Left lung (tissue), 10 donors: ENCODE data around the gene EPX. TPM values are rescaled to one million over a fixed set of nuclear protein-coding genes. Genes with fewer than 3 reads are reported as not detected.
A peak's percentile ranks its signal among the peaks of the same experiment; 100 is the strongest.

Source experiments
- ATAC-seq: fragments of 200-7000 bp; cut with Tn5 transposase; one replicate; pipeline ENCODE4 v1.9.1; 2020; ENCODE audit warnings: moderate library complexity
- DNase-seq, 4 donors: peaks; one replicate each; pipeline ENCODE4 v3.0.0-alpha.2; 2013 to 2020
- H3K27ac ChIP-seq, 2 donors: fragments of 200-600 bp; sonication (generic) in 1 of 2; one replicate each; pipeline versions ENCODE4 v1.5.0 to v1.8.0; 2020 to 2021
- H3K27me3 ChIP-seq, 2 donors: fragments of 200-600 bp; sonication (generic) in 1 of 2; one replicate each; pipeline versions ENCODE4 v1.5.0 to v1.8.0; 2020 to 2021
- H3K36me3 ChIP-seq, 2 donors: fragments of 200-600 bp; sonication (generic) in 1 of 2; one replicate each; pipeline versions ENCODE4 v1.5.0 to v1.8.0; 2020 to 2021
- H3K4me1 ChIP-seq, 2 donors: fragments of 200-600 bp; one replicate each; pipeline ENCODE4 v1.8.0; 2021
- H3K4me3 ChIP-seq, 2 donors: fragments of 200-600 bp; sonication (generic) in 1 of 2; one replicate each; pipeline versions ENCODE4 v1.5.0 to v1.8.0; 2020 to 2021; ENCODE audit warnings: mild to moderate bottlenecking in 1 of 2
- H3K9me3 ChIP-seq, 2 donors: fragments of 200-600 bp; sonication (generic) in 1 of 2; one replicate each; pipeline versions ENCODE4 v1.5.0 to v1.8.0; 2020 to 2021
- CTCF ChIP-seq, 2 donors: fragments of 200-600 bp; sonication (generic) in 1 of 2; IDR thresholded peaks; one replicate each; pipeline versions ENCODE4 v1.5.0 to v1.8.0; 2021; ENCODE audit warnings: antibody characterized with exemption in 2 of 2
- intact Hi-C, 2 donors: fragments of 100-400 bp; cut with DNase I; formaldehyde crosslinking; loops; one replicate each; pipeline versions ENCODE4 v1.11.2 to v1.14.2; 2022
- polyA plus RNA-seq, 6 donors: library from polyadenylated mRNA; unstranded; fragments of 120-200 nt; gene quantifications; one replicate each; pipeline ENCODE4 v1.2.1, GENCODE V29; 2013; ENCODE audit not compliant: insufficient read length in 6 of 6
- total RNA-seq, 2 donors: library from RNA; stranded (reverse); fragmentation: NEBNext Ultra II Directional; extraction: Animal tissue kit (Norgen Biotek cat#: 25700); gene quantifications; one replicate each; pipeline ENCODE4 v1.2.1, GENCODE V29; 2021
- donor health status: DM: no; HTN: yes; CAD: no.
- donor health status: DM: no; HTN: no; CAD: no.

The EPX gene
- total and polyA plus RNA-seq, 8 donors, result 0.63 to 1.2 (median 0.90) TPM; not detected in 2

GRCh38 chr17:58200024-58200633 lies 7.6 kb downstream of the EPX start:
- H3K27me3 ChIP-seq, result peaks cover 6 to 41% of the 10 kb centered on the region in 2 donors

GRCh38 chr17:58202859-58203258 lies 10.3 kb downstream of the EPX start:
- Histone ChIP-seq H3K4me3 (no peak overlapping the region), H3K27me3 (peaks cover 4 to 28% of the 10 kb centered on the region in 2 donors), H3K27ac (no peak overlapping the region), H3K36me3 (peaks cover 0 to 23% of the 10 kb centered on the region in 2 donors), H3K4me1 (no peaks in the 10 kb centered on the region), H3K9me3 (no peaks in the 10 kb centered on the region)
- no peak for DNase-seq
- intact Hi-C loops, result no loop called here
- no peak for ATAC-seq
- TF ChIP-seq CTCF (IDR thresholded peaks at IDR 0.05), result no peak

More at GRCh38 chr17:58200024-58200633, 7.6 kb downstream of the EPX start:
- Histone ChIP-seq H3K4me3 (no peak overlapping the region), H3K36me3 (no peaks in the 10 kb centered on the region), H3K27ac (no peak overlapping the region), H3K4me1 (no peaks in the 10 kb centered on the region), H3K9me3 (no peaks in the 10 kb centered on the region)
- DNase-seq (peak in 3 of 4 donors; percentile 37 to 82 (median 51)), ATAC-seq (peak; percentile 88)
- intact Hi-C loops, result no loop called here
- TF ChIP-seq CTCF (IDR thresholded peaks at IDR 0.05), result peak; percentile 35 to 68

- H3K27ac ChIP-seq, result no peak overlapping the region
- H3K9me3 ChIP-seq, result no peaks in the 10 kb centered on the region
- ATAC-seq, result no peak
- H3K4me1 ChIP-seq, result no peaks in the 10 kb centered on the region
- intact Hi-C loops, result no loop called here
- no peak for DNase-seq
- peaks cover 0 to 9% of the 10 kb centered on the region in 2 donors for H3K27me3 ChIP-seq
- no peak for TF ChIP-seq CTCF (IDR thresholded peaks at IDR 0.05)
- H3K36me3 ChIP-seq, result peaks cover 0 to 38% of the 10 kb centered on the region in 2 donors
- H3K4me3 ChIP-seq, result no peak overlapping the region
These were observed 12.3 kb downstream of the EPX start for GRCh38 chr17:58204796-58205195.

GRCh38 chr17:58205936-58206335 lies 13.4 kb downstream of the EPX start:
- Histone ChIP-seq H3K27ac (no peak overlapping the region), H3K36me3 (peaks cover 0 to 50% of the 10 kb centered on the region in 2 donors), H3K27me3 (no peaks in the 10 kb centered on the region), H3K4me3 (no peak overlapping the region), H3K4me1 (no peaks in the 10 kb centered on the region), H3K9me3 (no peaks in the 10 kb centered on the region)
- TF ChIP-seq CTCF (IDR thresholded peaks at IDR 0.05), result no peak
- intact Hi-C loops, result no loop called here
- DNase-seq (no peak), ATAC-seq (no peak)

- Histone ChIP-seq H3K4me3 (no peak overlapping the region), H3K27me3 (no peaks in the 10 kb centered on the region), H3K9me3 (no peaks in the 10 kb centered on the region), H3K27ac (no peak overlapping the region), H3K36me3 (peaks cover 0 to 59% of the 10 kb centered on the region in 2 donors), H3K4me1 (no peaks in the 10 kb centered on the region)
- DNase-seq, result no peak
- no peak for TF ChIP-seq CTCF (IDR thresholded peaks at IDR 0.05)
- no peak for ATAC-seq
- intact Hi-C loops, result no loop called here
These were observed 14.9 kb downstream of the EPX start for GRCh38 chr17:58207451-58207850.
